T47D (cell line): ENCODE measurements around the gene SUCLA2.

ENCODE experiments used
- DNase-seq, 2 experiments: peaks; one replicate each; pipeline versions ENCODE4 v3.0.0 to v3.0.0-alpha.2; 2011 to 2012; ENCODE audit warnings: low read depth in 1 of 2, low spot score in 1 of 2
- JUND ChIP-seq: IDR thresholded peaks from 2 replicates; pipeline ENCODE4 v1.6.1; 2012; ENCODE audit warnings: low read depth
- in situ Hi-C: cut with HindIII; loops from 2 replicates; pipeline ENCODE4 v1.10.0; 2016; ENCODE audit warnings: low sequenced_read_pairs, low pct_unique_long_range_greater_than_20kb

The SUCLA2 gene

GRCh38 chr13:47917022-47917574, 84.0 kb downstream of the SUCLA2 start:
- peak in 1 of 2 experiments; percentile 12 for DNase-seq
- in situ Hi-C loops: no loop called here
- TF ChIP-seq JUND: no peak

DNA sequence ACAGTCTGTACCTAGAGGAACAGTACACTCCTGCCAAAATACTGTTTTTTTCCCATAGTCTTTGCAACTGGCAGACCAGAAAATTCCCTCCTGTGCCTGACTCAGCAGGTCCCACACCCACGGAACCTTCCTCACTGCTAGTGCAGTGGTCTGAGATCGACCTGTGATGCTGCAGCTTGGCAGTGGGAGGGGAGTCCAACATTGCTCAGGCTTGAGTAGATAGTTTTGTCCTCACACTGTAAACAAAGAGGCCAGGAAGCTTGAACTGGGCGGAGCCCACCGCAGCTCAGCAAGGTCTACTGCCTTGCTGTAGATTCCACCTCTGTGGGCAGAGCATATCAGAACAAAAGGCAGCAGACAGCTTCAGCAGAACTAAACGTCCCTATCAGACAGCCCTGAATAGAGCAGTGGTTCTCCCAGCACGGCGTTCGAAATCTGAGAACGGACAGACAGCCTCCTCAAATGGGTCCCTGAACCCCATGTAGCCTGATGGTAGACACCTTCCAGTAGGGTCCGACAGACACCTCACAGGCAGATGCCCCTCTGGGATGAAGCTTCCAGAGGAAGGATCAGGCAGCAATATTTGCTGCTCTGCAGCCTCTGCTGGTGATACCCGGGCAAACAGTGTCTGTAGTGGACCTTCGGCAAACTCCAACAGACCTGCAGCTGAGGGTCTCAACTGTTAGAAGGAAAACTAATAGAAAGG, 92.7 kb downstream of the SUCLA2 start:
- no peak for DNase-seq
- in situ Hi-C loops: no loop called here
- no peak for TF ChIP-seq JUND

DNA sequence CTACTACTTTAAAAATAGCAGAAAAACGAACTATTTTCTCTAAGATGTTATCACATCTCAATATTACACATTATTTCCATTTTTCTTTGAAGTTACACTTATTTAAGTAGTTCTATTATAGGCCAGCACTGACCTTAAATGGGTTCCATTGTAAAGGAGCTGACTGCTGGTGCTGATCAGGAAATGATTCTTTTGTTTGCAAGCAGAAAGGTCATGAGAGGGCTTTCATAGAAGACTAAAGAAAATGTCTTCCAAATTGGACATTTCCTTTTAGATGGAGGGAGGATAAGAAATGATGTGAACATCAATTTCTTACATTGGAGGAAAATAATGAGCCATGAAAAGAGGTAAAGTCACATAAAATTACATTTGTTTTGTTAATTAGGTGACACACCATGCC, 96.2 kb downstream of the SUCLA2 start:
- DNase-seq: no peak
- no peak for TF ChIP-seq JUND
- in situ Hi-C loops: no loop called here

DNA sequence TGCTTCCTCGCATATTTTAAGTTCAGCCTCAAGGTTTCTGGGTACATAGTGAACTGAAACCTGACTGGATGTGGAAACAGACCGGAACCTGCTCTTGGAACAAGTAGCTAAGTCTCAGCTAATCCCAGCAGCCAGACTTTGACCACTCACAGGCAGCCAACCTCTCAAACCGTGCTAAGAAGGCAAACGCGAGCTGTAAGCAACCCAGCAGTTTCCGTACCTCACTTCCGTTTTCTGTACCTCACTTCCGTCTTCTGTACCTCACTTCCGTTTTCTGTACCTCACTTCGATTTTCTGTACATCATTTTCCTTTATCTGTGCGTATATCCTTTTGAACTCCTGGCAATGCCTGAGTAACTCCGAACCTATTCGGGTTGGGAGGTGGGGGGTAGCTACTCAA, 96.8 kb downstream of the SUCLA2 start:
- TF ChIP-seq JUND: no peak
- in situ Hi-C loops: no loop called here

GRCh38 chr13:47903836-47904235, 97.2 kb downstream of the SUCLA2 start:
- in situ Hi-C loops: no loop called here
- TF ChIP-seq JUND: no peak
- no peak for DNase-seq

More for the DNA sequence above, 96.8 kb downstream of the SUCLA2 start:
- no peak for DNase-seq

DNA sequence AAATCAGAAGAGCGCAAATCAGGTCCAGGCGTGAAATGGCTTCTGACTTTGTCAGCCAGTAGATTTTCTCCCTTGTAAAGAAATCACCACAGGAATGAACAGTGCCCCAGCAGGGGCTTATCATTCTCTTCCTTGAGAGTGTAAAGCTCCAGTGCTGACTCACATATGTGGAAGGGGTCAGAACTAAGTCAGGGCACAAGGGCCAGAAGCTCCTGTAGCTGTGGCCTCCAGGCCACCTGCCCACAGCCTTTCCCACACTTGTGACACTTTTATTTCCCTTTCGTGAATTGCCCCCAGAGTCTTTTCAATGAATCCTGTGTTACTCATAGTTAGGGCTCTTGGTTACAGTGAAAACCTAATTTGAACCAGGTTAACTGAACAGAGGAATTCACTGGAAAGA, 99.6 kb downstream of the SUCLA2 start:
- TF ChIP-seq JUND: no peak
- in situ Hi-C loops: no loop called here
- no peak for DNase-seq

DNA sequence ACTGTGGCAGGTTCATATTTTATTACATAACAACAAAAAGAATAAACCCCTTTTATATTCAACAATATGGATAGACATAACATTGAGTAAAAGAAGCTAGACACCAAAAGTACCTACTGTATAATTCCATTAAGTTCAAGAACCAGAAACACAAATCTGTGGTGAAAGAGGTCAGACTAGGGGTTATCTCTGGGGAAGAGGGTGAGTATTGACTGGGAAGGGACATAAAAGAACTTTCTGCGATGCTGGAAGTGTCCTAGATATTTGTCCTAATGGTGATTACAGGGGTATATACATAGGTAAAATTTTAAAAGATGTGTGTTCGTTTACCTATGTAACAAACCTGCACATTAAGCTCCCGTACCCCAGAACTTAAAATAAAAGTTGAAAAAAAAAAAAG, 103.0 kb downstream of the SUCLA2 start:
- no peak for TF ChIP-seq JUND
- no peak for DNase-seq
- in situ Hi-C loops: no loop called here

DNA sequence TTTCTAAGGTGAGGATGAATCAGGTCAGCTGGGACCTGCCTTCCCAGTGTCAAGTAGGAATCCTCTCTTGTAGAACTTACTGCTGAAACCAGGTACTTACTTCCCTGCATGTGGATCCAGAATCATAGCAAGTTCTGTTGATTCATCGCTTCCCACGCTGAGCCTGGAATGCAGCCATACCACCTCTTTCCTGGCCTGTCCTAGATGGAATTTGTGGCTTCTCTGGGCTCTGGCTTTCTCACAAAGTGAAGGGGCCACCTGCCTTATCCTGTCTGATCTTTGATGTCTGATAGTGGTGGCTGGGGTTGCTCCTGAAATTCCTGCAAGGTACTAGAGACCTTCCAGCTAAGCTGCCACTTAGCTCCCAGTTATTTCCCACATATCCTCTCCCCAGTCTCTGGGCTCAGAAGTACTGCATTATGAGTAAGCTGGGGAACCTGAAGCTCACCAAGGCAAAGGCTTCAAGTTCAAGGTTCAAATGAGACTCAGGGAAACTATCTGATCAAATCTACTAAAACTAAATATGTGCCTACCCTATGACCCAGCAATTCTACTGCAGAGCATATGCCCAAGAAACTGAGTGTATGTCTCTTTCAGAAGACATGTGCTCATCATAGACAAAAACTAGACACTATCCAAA, 103.5 kb downstream of the SUCLA2 start:
- in situ Hi-C loops: no loop called here
- no peak for TF ChIP-seq JUND

DNA sequence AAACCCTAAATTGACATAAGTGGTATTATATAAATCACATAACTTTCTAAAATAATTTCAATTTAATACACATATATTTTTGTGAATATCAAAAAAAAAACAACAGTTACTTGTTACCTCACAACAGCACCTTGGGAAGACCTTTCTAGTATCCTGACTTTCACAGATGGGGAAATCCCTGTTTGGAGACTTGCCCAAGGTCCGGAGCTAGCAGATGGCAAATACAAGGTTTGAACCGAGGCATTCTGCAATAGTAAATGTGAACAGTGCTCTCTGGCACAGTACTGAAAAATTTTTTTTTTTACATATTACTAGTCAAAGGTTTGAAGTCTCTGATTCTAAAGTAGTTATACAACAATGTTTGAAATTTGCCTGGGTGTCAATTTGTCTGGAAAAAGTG, 104.5 kb downstream of the SUCLA2 start:
- in situ Hi-C loops: no loop called here

More for the DNA sequence above, 103.5 kb downstream of the SUCLA2 start:
- peak in 1 of 2 experiments; percentile 74 for DNase-seq

GRCh38 chr13:47896111-47896510, 105.0 kb downstream of the SUCLA2 start:
- in situ Hi-C loops: no loop called here
- DNase-seq: no peak
- TF ChIP-seq JUND: no peak

More for the DNA sequence above, 104.5 kb downstream of the SUCLA2 start:
- no peak for TF ChIP-seq JUND
- no peak for DNase-seq

- no peak for DNase-seq
- in situ Hi-C loops: no loop called here
- no peak for TF ChIP-seq JUND
Measured at GRCh38 chr13:47893527-47893926, 107.5 kb downstream of the SUCLA2 start.
